Testis (tissue), 3 donors: ENCODE measurements around the gene C6orf163. TPM values are rescaled to one million over a fixed set of nuclear protein-coding genes. Genes with fewer than 3 reads are reported as not detected.

Experiments used
- DNase-seq: peaks from one replicate; pipeline ENCODE4 v3.0.0-alpha.2; 2019
- H3K27ac ChIP-seq, 2 donors: fragments of 200-600 bp; sonication (generic); one replicate each; pipeline ENCODE4 v1.5.1; 2019
- H3K27me3 ChIP-seq: fragments of 200-600 bp; sonication (generic); one replicate; pipeline ENCODE4 v1.5.1; 2019
- H3K36me3 ChIP-seq: fragments of 200-600 bp; sonication (generic); one replicate; pipeline ENCODE4 v1.5.1; 2017; ENCODE audit warnings: low read depth; ENCODE audit errors: missing control alignments
- H3K4me1 ChIP-seq: fragments of 200-600 bp; sonication (generic); one replicate; pipeline ENCODE4 v1.5.1; 2019
- H3K4me3 ChIP-seq, 2 donors: fragments of 200-600 bp; sonication (generic); one replicate each; pipeline ENCODE4 v1.5.1; 2017 to 2019
- H3K9me3 ChIP-seq: fragments of 200-600 bp; sonication (generic); one replicate; pipeline ENCODE4 v1.5.1; 2017
- CTCF ChIP-seq, 3 experiments: fragments of 450-650 bp in 2 of 3; fragments of 200-600 bp in 1 of 3; sonication (generic) in 1 of 3; IDR thresholded peaks; one replicate each; pipeline ENCODE4 v1.5.1; 2016 to 2019; ENCODE audit warnings: antibody characterized with exemption in 3 of 3, mild to moderate bottlenecking in 2 of 3, moderate library complexity in 1 of 3
- POLR2A ChIP-seq: fragments of 450-650 bp; IDR thresholded peaks from one replicate; pipeline ENCODE4 v1.6.1; 2017; ENCODE audit warnings: antibody characterized with exemption, mild to moderate bottlenecking, moderate library complexity
- WGBS, 2 donors: methylation state at CpG; one replicate each; pipeline ENCODE4 v1.1.5; 2018; 5-methylcytosine and 5-hydroxymethylcytosine counted together
- intact Hi-C: fragments of 100-400 bp; cut with DNase I; formaldehyde crosslinking; loops from one replicate; pipeline ENCODE4 v1.15.1; 2023; ENCODE audit warnings: low total_unique reads
- polyA plus RNA-seq: library from polyadenylated mRNA; stranded (reverse); fragments of 350-450 nt; fragmentation: Illumina TruSeq; extraction: RNeasy Lipid Tissue Mini Kit (QIAGEN cat#74804); gene quantifications from one replicate; pipeline ENCODE4 v1.2.3, GENCODE V29; 2014; ENCODE audit warnings: low read depth, low replicate concordance; ENCODE audit not compliant: insufficient read depth
- total RNA-seq, 2 donors: library from RNA; depleted of rRNA; stranded (reverse); fragments of >200 nt; gene quantifications; one replicate each; pipeline ENCODE4 v1.2.3, GENCODE V29; 2016

C6orf163 gene
- total and polyA plus RNA-seq, 3 donors from 2014 or later, result 10.1 to 17.4 (median 12.5) TPM

GRCh38 chr6:87341158-87341557 lies 3.5 kb upstream of the C6orf163 start:
- Histone ChIP-seq H3K9me3 (no peaks in the 10 kb centered on the region), H3K4me1 (peaks cover 9% of the 10 kb centered on the region), H3K4me3 (no peak overlapping the region), H3K27ac (no peak overlapping the region), H3K36me3 (no peaks in the 10 kb centered on the region), H3K27me3 (no peaks in the 10 kb centered on the region)
- TF ChIP-seq CTCF (IDR thresholded peaks at IDR 0.05), result no peak
- no peak for TF ChIP-seq POLR2A
- DNase-seq, result no peak
- 42 to 80% methylated on average over 2 of the region's 2 CpGs for WGBS, 2 donors
- intact Hi-C loops, result no loop called here

GRCh38 chr6:87341899-87342298 lies 2.7 kb upstream of the C6orf163 start:
- DNase-seq, result no peak
- TF ChIP-seq POLR2A (no peak), CTCF (IDR thresholded peaks at IDR 0.05) (no peak)
- WGBS, 2 donors, result 97 to 100% methylated on average over 1 of the region's 1 CpG
- Histone ChIP-seq H3K36me3 (no peaks in the 10 kb centered on the region), H3K27me3 (no peaks in the 10 kb centered on the region), H3K9me3 (no peaks in the 10 kb centered on the region), H3K4me1 (peaks cover 9% of the 10 kb centered on the region), H3K27ac (no peak overlapping the region), H3K4me3 (no peak overlapping the region)
- intact Hi-C loops, result no loop called here

- no peaks in the 10 kb centered on the region for H3K27me3 ChIP-seq
- H3K4me1 ChIP-seq, result peaks cover 9% of the 10 kb centered on the region
- H3K36me3 ChIP-seq, result no peaks in the 10 kb centered on the region
- H3K9me3 ChIP-seq, result no peaks in the 10 kb centered on the region
- no peak for DNase-seq
- no peak for TF ChIP-seq CTCF (IDR thresholded peaks at IDR 0.05)
- no peak for TF ChIP-seq POLR2A
- intact Hi-C loops, result no loop called here
- H3K4me3 ChIP-seq, result no peak overlapping the region
- H3K27ac ChIP-seq, result no peak overlapping the region
Observed at GRCh38 chr6:87342829-87343228, 1.8 kb upstream of the C6orf163 start.

GRCh38 chr6:87346700-87347099 lies 2.1 kb downstream of the C6orf163 start:
- intact Hi-C loops, result no loop called here
- WGBS, 2 donors, result 86 to 91% methylated on average over 3 of the region's 3 CpGs

More at GRCh38 chr6:87346700-87347099, 2.1 kb downstream of the C6orf163 start:
- H3K27ac ChIP-seq, result no peak overlapping the region
- H3K4me3 ChIP-seq, result no peak overlapping the region
- DNase-seq, result no peak
- H3K9me3 ChIP-seq, result no peaks in the 10 kb centered on the region
- H3K27me3 ChIP-seq, result no peaks in the 10 kb centered on the region
- peaks cover 4% of the 10 kb centered on the region for H3K4me1 ChIP-seq
- no peak for TF ChIP-seq POLR2A
- no peak for TF ChIP-seq CTCF (IDR thresholded peaks at IDR 0.05)
- H3K36me3 ChIP-seq, result no peaks in the 10 kb centered on the region
